Measurements from ENCODE around the gene RNU2-63P. TPM values are rescaled to one million over a fixed set of nuclear protein-coding genes. Genes with fewer than 3 reads are reported as not detected.
"Not testable (repeated sequence)": the region's sequence is repeated elsewhere in the genome, so short reads cannot be mapped to it uniquely, and the experiment has no call there.

RNU2-63P gene
- polyA plus RNA-seq, 1 of the 3 experiments (the other 2 are of a cell fraction) = not detected

- DNase-seq; H2AFZ ChIP-seq (ENCODE audit: low read depth); H3K27ac ChIP-seq (ENCODE audit: low read depth in 2 of 2, low read length in 1 of 2); POLR2A ChIA-PET; H3K4me3 ChIP-seq (ENCODE audit: low read depth in 2 of 2, low read length in 1 of 2); H3K9me2 ChIP-seq; H3F3A ChIP-seq (replicated peaks; ENCODE audit: insufficient read depth); H3K9me3 ChIP-seq; CTCF ChIA-PET; H3K27me3 ChIP-seq (ENCODE audit: insufficient read depth); H3K4me2 ChIP-seq; H3K4me1 ChIP-seq (ENCODE audit: control insufficient read depth in 1 of 2, insufficient read depth in 2 of 2, low read depth in 1 of 2, low read length in 1 of 2); H4K20me1 ChIP-seq (ENCODE audit: insufficient read depth); H3K9ac ChIP-seq; H3K36me3 ChIP-seq (replicated peaks in 1 of 2; ENCODE audit: control insufficient read depth in 1 of 2, insufficient read depth in 2 of 2, low read length in 1 of 2); H3K79me2 ChIP-seq (ENCODE audit: insufficient read depth): not testable (repeated sequence)
- TF ChIP-seq CTCF (IDR thresholded peaks at IDR 0.05) = 0 out of 2 replicates have a peak, but pooled peaks have one; percentile 17
- 53% methylated on average over 2 of the region's 3 CpGs for WGBS (ENCODE audit: low lambda C conversion rate)
Measured at GRCh38 chr2:87992569-87992968, 23.8 kb downstream of the RNU2-63P start.

GRCh38 chr2:87987473-87987872, 28.9 kb downstream of the RNU2-63P start:
- CTCF ChIA-PET, DNase-seq: not testable (repeated sequence)

GRCh38 chr2:87985902-87986301, 30.4 kb downstream of the RNU2-63P start:
- H3K36me3 ChIP-seq (replicated peaks in 1 of 2; ENCODE audit: control insufficient read depth in 1 of 2, insufficient read depth in 2 of 2, low read length in 1 of 2); H3K27ac ChIP-seq (ENCODE audit: low read depth in 2 of 2, low read length in 1 of 2); H3K27me3 ChIP-seq (ENCODE audit: insufficient read depth); CTCF ChIA-PET; H4K20me1 ChIP-seq (ENCODE audit: insufficient read depth); H3F3A ChIP-seq (replicated peaks; ENCODE audit: insufficient read depth); DNase-seq; H2AFZ ChIP-seq (ENCODE audit: low read depth); H3K4me1 ChIP-seq (ENCODE audit: control insufficient read depth in 1 of 2, insufficient read depth in 2 of 2, low read depth in 1 of 2, low read length in 1 of 2); H3K4me2 ChIP-seq; H3K4me3 ChIP-seq (ENCODE audit: low read depth in 2 of 2, low read length in 1 of 2); POLR2A ChIA-PET; H3K9me3 ChIP-seq; H3K79me2 ChIP-seq (ENCODE audit: insufficient read depth); H3K9me2 ChIP-seq; H3K9ac ChIP-seq: not testable (repeated sequence)
- WGBS (ENCODE audit: low lambda C conversion rate) = 76% methylated on average over 4 of the region's 5 CpGs

More at GRCh38 chr2:87987473-87987872, 28.9 kb downstream of the RNU2-63P start:
- H3K4me1 ChIP-seq (ENCODE audit: control insufficient read depth in 1 of 2, insufficient read depth in 2 of 2, low read depth in 1 of 2, low read length in 1 of 2); H3K9me3 ChIP-seq; H3K36me3 ChIP-seq (replicated peaks in 1 of 2; ENCODE audit: control insufficient read depth in 1 of 2, insufficient read depth in 2 of 2, low read length in 1 of 2); H3K4me3 ChIP-seq (ENCODE audit: low read depth in 2 of 2, low read length in 1 of 2); H4K20me1 ChIP-seq (ENCODE audit: insufficient read depth); H3K9me2 ChIP-seq; H3F3A ChIP-seq (replicated peaks; ENCODE audit: insufficient read depth); H3K27me3 ChIP-seq (ENCODE audit: insufficient read depth); H3K4me2 ChIP-seq; H2AFZ ChIP-seq (ENCODE audit: low read depth); POLR2A ChIA-PET; H3K9ac ChIP-seq; H3K27ac ChIP-seq (ENCODE audit: low read depth in 2 of 2, low read length in 1 of 2); H3K79me2 ChIP-seq (ENCODE audit: insufficient read depth): not testable (repeated sequence)
- WGBS (ENCODE audit: low lambda C conversion rate) = no CpG with 5 or more reads among the region's 1 CpG

- H3K36me3 ChIP-seq (replicated peaks in 1 of 2; ENCODE audit: control insufficient read depth in 1 of 2, insufficient read depth in 2 of 2, low read length in 1 of 2); H3K9me3 ChIP-seq; H4K20me1 ChIP-seq (ENCODE audit: insufficient read depth); DNase-seq; POLR2A ChIA-PET; H3K9me2 ChIP-seq; H3K27me3 ChIP-seq (ENCODE audit: insufficient read depth); H3K4me2 ChIP-seq; H2AFZ ChIP-seq (ENCODE audit: low read depth); H3K27ac ChIP-seq (ENCODE audit: low read depth in 2 of 2, low read length in 1 of 2); H3K4me3 ChIP-seq (ENCODE audit: low read depth in 2 of 2, low read length in 1 of 2); CTCF ChIA-PET; H3K4me1 ChIP-seq (ENCODE audit: control insufficient read depth in 1 of 2, insufficient read depth in 2 of 2, low read depth in 1 of 2, low read length in 1 of 2); H3F3A ChIP-seq (replicated peaks; ENCODE audit: insufficient read depth); H3K9ac ChIP-seq; H3K79me2 ChIP-seq (ENCODE audit: insufficient read depth): not testable (repeated sequence)
- WGBS (ENCODE audit: low lambda C conversion rate) = no CpG with 5 or more reads among the region's 3 CpGs
Measured at GRCh38 chr2:87981182-87981581, 35.2 kb downstream of the RNU2-63P start.

- H3K36me3 ChIP-seq (replicated peaks in 1 of 2; ENCODE audit: control insufficient read depth in 1 of 2, insufficient read depth in 2 of 2, low read length in 1 of 2); H3K9me3 ChIP-seq; H3K27me3 ChIP-seq (ENCODE audit: insufficient read depth); H3K27ac ChIP-seq (ENCODE audit: low read depth in 2 of 2, low read length in 1 of 2); H3K4me1 ChIP-seq (ENCODE audit: control insufficient read depth in 1 of 2, insufficient read depth in 2 of 2, low read depth in 1 of 2, low read length in 1 of 2); H4K20me1 ChIP-seq (ENCODE audit: insufficient read depth); H3K4me2 ChIP-seq; DNase-seq; H3K4me3 ChIP-seq (ENCODE audit: low read depth in 2 of 2, low read length in 1 of 2); POLR2A ChIA-PET; H2AFZ ChIP-seq (ENCODE audit: low read depth); H3K79me2 ChIP-seq (ENCODE audit: insufficient read depth); H3F3A ChIP-seq (replicated peaks; ENCODE audit: insufficient read depth); H3K9ac ChIP-seq; CTCF ChIA-PET; H3K9me2 ChIP-seq: not testable (repeated sequence)
- WGBS (ENCODE audit: low lambda C conversion rate) = no CpG with 5 or more reads among the region's 17 CpGs
Measured at GRCh38 chr2:87972385-87972784, 44.0 kb downstream of the RNU2-63P start.

Measured in SK-N-SH (cell line).